HUDEP-2 (cell line): ENCODE measurements around the gene ISY1.
"Not testable (repeated sequence)": the region's sequence is repeated elsewhere in the genome, so short reads cannot be mapped to it uniquely, and the experiment has no call there.

ENCODE experiments used
- DNase-seq, 76 experiments: peaks; one replicate each; lab custom pipeline; 2025; ENCODE audit not compliant: unreplicated experiment in 76 of 76; lab: John Stamatoyannopoulos, UW

ISY1 gene

DNA sequence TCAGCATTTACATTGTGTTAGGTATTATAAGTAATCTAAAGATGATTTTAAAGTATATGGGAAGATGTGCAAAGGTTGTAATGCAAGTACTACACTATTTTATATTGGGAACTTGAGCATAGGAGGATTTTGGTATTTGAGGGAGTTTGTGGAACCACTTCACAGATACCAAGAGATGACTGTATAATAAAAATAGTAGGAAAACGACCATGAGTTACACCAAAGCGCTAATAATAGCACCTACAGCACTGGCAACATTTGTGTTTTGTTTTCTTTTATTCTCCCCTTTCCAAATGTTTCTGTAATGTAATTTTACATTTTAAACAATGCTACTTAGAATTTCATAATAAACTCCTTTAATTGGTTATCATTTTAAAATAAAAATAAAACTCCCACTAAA lies 12.3 kb upstream of the ISY1 start:
- no peak for DNase-seq

DNA sequence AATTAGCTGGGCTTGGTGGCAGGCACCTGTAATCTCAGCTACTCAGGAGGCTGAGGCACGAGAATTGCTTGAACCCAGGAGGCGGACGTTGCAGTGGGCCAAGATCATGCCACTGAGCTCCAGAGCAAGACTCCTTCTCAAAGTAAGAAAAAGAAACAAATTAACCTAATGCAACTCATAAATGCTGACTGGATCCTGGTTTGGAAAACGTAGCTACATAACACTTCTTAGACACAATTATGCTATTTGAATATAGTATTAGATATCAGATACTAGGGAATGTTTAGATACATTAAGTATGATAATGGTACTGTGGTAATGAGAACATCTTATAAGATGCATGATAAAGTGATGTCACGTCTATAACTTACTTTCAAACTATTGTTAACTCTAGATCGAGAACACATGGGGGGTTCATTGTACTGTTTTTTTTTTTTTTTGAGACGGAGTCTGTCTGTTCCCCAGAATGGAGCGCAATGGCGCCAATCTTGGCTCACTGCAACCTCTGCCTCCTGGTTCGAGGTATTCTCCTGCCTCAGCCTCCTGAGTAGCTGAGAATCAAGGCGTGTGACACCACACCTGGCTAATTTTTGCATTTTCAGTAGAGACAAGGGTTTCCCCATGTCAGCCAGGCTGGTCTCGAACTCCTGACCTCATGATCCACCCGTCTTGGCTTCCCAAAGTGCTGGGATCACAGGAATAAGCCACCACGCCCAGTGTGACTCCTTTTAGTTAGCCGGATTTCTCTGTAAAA lies 5.9 kb upstream of the ISY1 start:
- no peak for DNase-seq

DNA sequence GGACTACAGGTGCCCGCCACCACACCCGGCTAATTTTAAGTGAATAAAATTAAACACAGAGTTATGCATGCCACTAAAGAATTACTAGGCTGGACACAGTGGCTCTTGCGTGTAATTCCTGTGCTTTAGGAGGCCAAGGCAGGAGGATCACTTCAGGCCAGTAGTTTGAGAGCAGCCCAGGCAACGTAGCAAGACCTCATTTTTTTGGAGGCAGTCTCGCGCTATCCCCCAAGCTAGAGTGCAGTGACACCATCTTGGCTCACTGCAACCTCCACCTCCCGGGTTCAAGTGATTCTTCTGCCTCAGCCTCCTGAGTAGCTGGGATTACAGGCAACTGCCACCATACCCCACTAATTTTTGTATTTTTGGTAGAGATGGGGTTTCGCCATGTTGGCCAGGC lies 4.7 kb upstream of the ISY1 start:
- DNase-seq = not testable (repeated sequence)

DNA sequence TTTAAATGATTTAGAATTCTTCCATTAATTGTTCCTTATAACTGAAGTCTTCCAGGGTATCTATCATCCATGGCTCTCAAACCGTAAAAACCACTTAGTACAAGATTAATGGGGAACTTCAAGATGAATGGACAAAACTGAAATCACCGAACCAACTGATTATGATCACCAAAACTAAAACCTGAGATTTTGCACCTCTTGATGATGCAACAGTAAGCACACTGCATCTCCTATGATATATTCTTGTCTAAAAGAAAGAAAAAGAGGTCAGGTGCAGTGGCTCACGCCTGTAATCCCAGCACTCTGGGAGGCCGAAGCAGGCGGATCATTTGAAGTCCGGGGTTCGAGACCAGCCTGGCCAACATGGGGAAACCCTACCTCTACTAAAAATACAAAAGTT lies 3.6 kb upstream of the ISY1 start:
- DNase-seq = no peak

DNA sequence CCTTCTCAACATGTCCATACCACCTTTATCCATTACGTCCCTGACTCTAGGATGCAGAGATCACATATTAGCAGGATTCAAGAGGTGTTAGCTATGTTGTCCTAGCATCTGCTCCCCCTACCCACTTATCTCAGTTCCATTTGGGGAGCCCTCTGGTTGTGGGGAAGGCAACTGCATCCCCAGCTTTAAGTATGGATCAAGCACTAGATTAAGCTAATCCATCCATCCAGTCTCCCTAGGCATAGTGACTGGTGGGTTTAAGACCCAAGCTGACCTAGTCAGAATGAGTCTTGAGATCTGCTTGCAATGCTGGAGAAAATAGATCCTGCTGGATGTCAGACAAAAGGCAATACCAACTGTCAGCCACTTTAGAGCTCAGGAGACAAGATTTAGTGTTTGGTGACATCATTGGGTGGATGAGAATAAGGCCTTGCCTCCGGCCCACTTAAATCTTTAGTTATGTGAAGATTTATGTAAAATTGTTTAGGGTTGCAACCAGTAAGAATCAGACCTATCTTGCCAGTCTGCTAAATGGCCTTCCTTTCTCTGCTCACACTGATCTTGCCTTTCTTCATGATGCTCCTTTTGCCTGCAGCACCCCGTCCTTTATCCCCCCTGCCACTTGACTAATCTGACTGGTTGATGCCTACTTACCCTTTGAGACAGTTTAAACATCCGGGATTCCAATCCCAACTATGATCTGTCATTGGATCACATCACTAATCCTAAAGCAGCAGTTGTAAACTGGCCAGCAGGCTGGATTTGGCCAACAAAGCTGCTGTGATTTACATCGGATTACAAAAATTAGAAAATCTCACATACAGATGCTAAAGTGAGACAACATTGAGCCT lies 2.1 kb upstream of the ISY1 start:
- peak in 15 of 76 experiments; percentile 3 to 46 (median 9) for DNase-seq

DNA sequence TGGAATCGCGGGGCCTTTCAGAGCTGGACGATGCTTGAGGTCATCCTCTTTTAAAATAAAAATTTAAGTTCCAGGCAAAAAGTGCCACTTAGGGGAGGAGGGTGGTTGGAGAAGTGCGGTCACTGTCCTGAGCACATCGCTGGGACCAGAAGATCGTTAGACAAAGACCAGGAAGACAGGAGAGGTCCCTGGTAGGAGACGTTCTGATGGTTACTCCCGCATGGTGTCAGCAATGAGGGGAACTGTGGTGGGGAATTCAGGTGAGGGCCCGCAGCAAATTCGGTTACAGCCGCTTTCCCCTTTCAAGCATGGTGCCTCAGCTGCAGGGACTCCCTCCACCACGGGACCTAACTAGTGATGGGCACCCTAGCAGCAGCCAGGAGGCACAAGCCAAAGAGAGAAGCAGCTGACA lies 1.0 kb upstream of the ISY1 start:
- peak in 28 of 76 experiments; percentile 2 to 75 (median 36) for DNase-seq

DNA sequence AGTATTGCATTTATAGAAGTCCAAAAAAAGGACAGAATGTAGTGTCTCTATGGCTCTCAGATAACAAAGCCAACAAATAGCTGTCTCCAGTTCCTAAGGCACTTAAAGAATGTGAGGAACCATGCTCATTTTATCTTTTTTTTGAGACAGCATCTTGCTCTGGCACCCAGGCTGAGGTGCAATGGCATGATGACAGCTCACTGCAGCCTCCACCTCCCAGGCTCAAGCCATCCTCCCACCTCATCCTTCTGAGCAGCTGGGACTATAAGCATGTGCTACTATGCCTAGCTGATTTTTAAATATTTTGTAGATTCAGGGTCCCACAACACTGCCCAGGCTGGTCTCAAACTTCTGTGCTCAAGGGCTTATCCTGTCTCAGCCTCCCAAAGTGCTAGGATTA lies 16.1 kb downstream of the ISY1 start:
- DNase-seq = no peak

DNA sequence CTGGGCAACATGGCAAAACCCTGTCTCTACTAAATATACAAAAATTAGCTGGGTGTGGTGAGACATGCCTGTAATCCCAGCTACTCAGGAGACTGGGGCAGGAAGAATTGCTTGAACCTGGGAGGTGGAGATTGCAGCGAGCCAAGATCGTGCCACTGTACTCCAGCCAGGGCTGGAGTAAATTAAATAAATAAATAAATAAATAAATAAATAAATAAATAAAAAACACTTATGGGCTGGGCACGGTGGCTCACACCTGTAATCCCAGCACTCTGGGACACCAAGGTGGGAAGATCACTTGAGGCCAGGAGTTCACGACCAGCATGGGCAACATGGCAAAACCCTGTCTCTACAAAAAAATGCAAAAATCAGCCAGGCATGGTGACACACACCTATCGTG lies 19.9 kb downstream of the ISY1 start:
- DNase-seq = not testable (repeated sequence)

- DNase-seq = no peak
These were observed 21.0 kb downstream of the ISY1 start for GRCh38 chr3:129139911-129140310.

- not testable (repeated sequence) for DNase-seq
These were observed 24.6 kb downstream of the ISY1 start for GRCh38 chr3:129136275-129136674.

- no peak for DNase-seq
These were observed 28.6 kb downstream of the ISY1 start for GRCh38 chr3:129132097-129132866.

- DNase-seq = no peak
These were observed 29.3 kb downstream of the ISY1 start for GRCh38 chr3:129131465-129132088.

- DNase-seq = no peak
These were observed 30.5 kb downstream of the ISY1 start for GRCh38 chr3:129130291-129130813.

DNA sequence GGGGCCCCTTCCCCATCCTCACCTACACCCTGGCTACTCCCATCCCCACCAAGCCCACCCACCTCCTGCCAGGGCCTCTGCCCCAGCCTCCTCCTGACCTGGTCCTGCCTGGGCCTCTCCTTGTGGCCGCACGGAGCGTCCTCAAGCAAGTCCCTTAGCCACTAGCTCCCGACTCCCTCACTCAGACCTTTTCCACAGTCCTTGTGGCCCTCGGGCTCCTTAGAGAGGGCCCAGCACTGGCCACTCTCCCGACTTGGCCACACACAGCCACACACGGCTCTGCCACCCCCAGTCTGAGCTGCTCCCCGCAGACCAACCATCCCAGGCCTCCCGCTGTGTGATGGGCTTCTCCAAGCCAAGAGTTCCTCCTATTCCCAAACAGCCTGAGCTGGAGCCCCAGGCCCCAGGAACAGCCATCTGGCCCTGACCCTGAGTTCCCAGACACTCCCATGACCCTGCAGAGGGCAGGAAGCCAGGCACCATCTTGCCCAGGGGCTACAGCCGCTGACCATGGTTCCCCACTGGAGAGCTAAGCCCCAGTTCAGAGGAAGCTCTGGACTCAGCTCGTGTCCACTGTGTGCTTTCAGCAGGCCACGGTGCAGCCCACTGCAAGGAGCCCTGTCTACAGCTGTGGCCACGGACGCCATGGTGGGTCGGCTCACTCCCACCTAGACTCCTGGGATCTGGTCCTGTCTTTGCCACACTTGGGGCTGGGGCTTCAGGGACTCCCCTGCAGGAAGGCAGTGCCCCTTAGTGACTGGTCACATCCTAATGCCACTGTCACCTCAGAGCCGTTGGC lies 32.3 kb downstream of the ISY1 start:
- no peak for DNase-seq

DNA sequence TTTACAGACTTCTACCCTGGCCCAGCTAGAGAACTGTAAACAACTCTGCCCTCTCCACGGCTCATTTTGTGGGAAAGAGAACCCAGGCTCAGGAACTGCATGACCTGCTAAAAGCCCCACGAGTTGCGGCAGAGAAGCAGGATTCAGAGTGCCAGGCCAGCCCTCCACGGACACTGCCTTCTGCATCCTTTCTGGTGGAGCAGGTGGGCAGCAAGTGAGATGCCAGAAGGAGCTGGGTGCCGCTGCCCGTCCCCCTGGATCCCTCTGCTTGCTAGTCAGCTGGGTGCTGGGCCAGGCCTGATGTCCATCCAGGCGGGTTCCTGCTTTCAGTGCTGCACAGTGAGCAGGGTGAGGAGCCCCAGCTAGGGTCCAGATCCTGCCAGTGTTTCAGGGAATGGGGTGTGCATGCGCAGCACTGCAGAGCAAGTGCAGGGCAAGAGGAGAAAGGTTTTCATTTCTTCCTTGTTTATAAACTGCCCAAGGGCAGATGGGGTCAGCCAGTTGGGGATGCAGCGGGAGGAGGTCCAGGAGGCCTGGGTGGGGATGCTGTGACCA lies 34.1 kb downstream of the ISY1 start:
- DNase-seq = no peak

DNA sequence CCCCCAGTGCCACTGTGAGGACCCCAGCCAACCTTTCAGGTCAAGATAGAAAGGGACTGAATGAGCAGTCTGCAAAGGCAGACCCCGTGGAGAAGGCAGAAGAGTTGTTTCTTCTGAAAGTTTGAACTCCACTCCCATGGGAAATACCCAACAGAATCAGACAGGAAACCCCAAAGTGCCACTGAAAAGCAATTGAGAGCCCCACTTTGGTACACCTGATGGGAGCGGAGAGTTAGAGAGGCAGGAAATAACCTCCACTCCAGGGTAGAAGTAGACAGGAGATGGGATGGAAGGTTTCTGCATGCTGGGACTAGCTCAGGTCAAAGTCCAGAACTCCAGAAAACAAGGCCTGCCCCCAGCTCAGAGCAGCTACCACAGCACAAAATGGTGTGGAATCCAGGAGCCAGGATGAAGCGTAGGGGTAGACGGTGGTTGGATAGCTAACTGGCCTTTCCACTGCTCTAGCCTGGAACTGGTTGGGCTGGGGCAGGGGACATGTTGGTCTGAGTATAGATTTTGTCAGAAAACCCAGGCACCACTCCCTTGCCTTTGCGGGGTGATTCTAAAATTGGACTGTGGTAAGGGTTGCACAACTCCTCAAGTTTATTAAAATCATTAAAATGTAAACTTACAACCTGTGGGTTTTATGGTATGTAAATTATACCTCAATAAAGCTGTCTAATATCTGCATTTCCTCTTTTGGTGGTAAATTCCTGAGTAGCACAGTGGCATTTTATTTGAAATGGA lies 37.4 kb downstream of the ISY1 start:
- DNase-seq = peak in 1 of 76 experiments; percentile 1

DNA sequence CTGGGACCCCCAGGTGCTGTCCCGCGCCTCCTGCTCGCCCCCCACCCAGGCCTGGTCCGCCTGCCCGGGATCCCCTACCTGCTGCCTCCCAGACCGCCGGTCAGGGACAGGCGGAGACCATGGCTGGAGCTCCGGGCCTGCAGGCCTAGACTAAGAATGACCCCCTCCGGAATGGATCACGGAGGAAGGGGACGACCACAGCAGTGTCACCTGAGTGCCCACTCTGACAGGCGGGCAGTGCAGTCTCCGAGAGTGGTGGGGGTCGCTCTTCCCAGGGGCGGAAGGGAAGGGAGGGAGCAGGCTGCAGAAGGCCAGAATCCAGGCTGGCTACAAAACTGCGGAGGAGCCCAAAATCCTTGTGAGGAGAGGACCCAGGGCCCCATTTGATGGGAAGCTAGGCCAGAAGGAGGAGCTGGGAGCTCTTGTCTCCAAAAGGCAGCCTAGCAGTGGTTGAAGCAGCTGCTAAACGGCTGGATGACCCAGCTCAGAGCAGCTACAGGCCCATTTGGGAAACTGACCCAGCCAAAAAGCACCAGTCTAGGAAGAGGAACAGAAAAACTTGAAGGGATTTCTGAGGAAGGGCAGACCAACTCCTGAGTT lies 38.4 kb downstream of the ISY1 start:
- DNase-seq = no peak

DNA sequence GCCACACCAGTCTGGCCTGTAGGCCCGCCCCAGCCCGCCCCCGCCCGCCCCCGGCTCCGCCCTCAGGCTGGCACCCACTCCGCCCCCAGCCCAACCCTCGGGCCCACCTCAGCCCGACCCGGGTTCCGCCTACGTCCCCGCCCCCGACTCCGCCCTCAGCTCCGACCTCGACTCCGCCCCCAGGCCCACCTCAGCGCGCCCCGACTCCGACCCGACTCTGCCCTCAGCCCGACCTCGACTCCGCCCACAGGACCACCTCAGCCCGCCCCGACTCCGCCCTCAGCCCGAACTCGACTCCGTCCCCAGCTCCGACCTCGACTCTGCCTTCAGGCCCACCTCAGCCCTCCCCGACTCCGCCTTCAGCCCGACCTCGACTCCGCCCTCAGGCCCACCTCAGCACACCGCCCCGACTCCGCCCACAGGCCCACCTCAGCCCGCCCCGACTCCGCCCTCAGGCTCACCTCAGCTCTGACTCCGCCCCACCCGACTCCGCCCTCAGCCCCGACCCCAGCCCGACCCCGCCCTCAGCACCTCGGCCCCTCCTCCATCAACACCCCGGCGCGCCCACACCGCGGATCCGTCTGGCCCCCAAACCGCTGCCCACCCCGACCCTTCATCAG lies 39.0 kb downstream of the ISY1 start, which contains the start of gene RAB43:
RAB43 (minus strand) TSS at position 13 of the 620 bp plus-strand sequence. CDS start 315 bp downstream, outside the sequence.
- peak in 66 of 76 experiments; percentile 3 to 84 (median 63) for DNase-seq
